Fibroblast of gingiva (primary cell): ENCODE data around the gene GALNT7.

Experiments used
- DNase-seq: peaks from one replicate; pipeline ENCODE4 v3.0.0-alpha.2; 2011; ENCODE audit warnings: low read depth

GALNT7 gene

DNA sequence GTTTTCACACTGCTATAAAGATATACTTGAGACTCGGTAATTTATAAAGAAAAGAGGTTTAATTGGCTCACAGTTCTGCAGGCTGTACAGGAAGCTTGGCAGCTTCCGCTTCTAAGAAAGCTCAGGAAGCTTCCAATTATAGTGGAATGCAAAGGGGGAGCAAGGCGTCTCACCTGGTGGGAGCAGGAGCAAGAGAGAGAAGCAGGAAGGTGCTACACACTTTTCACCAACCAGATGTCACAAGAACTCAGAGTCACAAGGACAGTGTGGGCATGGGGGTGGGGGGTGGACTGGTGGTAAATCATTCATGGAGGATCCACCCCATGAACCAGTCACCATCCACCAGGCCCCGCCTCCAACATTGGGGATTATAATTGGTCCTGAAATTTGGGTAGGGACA is 142.8 kb downstream of the GALNT7 start:
- DNase-seq = no peak

DNA sequence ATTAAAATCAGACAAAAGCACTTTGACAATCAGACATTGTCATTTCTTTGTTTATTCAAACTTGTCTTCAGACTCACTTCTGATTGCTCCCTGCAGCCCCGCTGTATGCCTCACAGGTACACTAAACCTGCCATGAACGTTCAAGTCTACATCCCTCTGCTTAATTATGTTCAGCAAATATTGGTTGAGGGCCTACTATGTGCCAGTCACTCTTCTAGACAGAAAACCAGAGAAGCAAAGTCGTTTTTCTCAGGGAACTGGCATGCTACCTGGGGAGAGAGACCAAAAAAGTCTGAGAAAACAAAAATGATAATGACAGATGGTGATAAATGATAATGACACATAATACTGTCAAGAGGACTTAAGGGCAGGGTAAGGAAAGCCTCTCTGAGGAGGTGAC is 146.1 kb downstream of the GALNT7 start:
- no peak for DNase-seq

DNA sequence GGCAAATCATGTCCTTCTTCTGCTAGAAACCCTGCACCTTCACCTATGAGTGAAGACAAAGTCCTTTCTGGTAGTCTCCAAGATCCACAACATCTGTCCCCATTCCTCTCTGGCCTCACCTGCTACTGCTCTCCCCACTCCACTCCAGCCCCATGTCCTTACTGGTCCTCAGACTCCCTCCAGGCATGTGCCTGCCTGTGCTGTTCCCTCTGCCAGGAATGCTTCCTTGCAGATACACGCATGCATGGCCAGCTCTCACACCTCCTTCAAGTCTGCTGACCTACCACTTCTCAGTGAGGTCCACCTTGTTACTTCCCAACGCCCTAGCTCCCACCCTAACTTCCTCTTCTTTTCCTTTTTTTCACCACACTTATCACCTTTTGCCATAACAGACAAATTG is 147.4 kb downstream of the GALNT7 start:
- DNase-seq = no peak

GRCh38 chr4:173317004-173317403 is 148.4 kb downstream of the GALNT7 start:
- no peak for DNase-seq

GRCh38 chr4:173318240-173318639 is 149.6 kb downstream of the GALNT7 start:
- no peak for DNase-seq

DNA sequence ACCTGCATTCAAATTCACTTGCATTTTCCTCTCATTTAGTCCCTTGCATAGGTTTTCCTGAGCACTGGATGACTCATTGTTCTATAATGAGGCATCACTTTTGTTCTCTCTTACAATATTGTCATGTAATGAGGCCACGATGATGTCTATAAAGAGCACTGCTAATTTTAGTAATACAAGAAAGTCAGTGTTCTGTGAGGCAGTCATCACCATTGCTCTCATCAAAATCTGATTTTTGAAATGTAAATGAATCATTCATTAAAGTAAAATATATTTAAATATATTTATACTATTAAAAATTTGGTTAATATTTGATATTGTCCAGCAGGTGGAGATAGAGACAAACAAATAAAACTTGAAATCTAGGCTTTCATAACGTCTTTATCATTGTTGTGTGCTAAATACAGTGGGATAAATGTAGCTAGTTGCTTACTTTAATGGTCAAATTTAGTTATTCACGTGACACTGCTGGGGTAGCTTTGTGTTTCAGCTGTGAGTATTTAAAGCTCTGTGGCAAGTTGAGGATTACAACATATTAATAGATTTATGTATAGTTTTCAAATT is 150.1 kb downstream of the GALNT7 start:
- peak; percentile 57 for DNase-seq

DNA sequence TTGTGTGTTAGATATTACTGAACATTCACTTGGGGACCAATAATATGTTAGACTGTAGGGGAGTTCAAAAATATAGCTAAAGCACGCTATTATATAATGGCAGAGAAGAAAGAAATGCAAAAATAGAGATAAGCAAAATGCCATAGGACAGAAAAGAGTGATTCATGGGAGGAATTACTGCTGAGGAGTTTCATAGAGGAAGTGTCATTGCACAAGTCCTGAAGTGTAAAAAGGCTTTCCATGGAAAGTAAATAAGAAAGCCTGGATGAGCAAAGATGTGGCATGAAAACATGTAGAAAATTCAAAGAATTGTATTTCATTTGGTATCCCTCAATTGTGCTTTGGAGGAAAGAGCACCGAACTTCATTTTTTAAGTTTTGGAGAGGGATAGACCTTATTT is 151.1 kb downstream of the GALNT7 start:
- peak; percentile 14 for DNase-seq

DNA sequence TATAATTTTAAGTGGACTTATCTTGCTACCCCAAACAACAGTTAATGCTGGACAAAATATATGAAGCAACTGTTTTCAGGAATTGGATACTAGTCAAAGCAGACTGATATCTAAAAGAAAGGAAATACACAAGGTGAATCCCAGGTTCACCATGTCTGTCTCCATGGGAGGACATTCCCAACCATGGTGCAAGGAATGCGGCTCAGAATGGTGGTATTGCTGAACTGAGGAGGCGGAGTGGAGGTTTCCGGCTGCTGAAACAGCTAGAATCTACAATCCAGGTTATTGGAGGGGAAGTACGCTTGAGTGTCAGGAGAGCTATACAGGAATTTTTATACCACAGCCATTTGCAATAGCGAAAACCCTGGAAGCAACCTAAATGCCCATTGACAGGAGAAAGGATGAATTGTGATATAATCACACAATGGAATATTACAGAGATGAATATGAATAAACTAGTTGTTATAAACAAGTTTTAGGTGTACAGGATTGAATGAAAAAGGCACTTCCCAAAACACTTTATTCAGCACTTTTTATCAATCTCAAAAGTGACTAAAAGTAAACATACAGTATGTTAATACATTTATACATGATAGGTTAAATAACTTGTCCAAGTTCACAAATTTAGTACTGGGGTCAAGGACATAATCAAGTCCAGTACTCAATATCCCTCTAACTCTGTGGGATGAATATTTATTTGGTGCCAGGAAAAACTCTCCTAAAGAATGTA is 156.6 kb downstream of the GALNT7 start:
- DNase-seq = no peak

GRCh38 chr4:173328236-173328901 is 159.8 kb downstream of the GALNT7 start:
- no peak for DNase-seq

DNA sequence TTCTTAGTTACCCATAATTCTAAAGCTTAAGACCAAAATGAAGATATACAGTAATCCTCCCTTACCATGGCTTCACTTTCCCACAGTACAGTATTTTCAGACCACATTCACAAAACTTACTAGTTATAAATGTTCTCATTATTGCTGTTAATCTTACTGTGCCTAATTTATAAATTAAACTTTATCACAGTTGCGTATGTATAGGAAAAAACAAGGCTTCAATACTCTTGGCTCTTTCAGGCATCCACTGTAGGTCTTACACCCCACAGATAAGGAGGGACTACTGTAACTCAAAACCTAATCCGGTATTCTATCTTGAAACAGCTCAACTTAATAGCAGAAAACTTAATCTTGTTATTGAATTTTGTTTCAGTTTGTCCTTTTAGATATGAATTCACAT is 162.0 kb downstream of the GALNT7 start:
- DNase-seq = no peak

GRCh38 chr4:173332021-173332487 is 163.4 kb downstream of the GALNT7 start:
- peak; percentile 61 for DNase-seq

DNA sequence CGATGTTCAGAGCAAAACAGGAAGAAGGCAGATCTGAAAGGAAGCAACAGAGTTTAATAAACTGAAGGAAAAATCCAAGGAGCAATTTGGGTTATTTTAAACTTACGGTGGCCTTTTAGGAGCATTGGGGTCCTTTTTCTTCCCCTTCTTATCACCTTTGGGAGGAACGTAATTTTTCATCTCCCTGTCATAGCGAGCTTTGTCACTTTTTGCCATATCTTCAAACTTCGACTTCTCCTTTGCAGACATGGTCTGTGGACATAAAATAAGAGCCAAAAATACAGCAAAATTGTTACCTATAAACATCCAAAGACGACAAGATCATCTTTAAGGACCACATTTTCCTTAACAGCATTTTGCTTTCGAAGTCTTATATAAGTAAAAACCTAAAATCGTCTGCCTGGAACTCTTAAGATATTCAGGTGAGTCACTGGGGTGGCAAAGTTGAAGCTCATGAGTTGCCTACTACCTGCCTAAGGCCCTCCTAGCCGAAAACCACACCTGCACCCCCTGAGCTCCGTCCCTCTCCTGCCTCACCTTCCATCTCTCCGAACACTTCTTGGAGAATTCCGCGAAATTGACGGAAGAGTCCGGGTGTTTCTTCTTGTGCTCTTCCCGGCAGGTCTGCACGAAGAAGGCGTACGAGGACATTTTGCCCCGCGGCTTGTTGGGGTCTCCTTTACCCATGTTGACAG is 164.5 kb downstream of the GALNT7 start:
- no peak for DNase-seq

DNA sequence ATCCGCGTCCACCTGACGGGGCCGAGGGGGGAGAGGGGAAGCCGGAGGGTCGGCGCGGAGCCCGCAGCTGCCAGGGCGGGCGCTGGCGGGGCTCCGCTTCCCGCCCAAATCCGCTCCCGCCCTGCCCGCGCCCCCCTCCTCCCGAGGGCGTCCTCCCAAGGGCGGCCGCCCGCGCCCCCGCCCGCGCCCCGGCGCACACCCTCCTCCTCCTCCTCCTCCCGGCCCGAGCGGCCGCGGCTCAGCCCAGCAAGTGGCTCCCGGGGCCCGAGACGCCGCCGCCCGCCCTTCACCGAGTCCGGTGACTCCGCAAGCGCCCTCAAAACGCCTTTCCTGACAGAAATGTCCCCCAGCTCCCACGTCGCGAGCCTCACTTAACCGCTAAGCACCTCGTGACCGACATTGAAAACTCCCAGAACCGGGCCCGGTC is 165.1 kb downstream of the GALNT7 start:
- peak; percentile 42 for DNase-seq

DNA sequence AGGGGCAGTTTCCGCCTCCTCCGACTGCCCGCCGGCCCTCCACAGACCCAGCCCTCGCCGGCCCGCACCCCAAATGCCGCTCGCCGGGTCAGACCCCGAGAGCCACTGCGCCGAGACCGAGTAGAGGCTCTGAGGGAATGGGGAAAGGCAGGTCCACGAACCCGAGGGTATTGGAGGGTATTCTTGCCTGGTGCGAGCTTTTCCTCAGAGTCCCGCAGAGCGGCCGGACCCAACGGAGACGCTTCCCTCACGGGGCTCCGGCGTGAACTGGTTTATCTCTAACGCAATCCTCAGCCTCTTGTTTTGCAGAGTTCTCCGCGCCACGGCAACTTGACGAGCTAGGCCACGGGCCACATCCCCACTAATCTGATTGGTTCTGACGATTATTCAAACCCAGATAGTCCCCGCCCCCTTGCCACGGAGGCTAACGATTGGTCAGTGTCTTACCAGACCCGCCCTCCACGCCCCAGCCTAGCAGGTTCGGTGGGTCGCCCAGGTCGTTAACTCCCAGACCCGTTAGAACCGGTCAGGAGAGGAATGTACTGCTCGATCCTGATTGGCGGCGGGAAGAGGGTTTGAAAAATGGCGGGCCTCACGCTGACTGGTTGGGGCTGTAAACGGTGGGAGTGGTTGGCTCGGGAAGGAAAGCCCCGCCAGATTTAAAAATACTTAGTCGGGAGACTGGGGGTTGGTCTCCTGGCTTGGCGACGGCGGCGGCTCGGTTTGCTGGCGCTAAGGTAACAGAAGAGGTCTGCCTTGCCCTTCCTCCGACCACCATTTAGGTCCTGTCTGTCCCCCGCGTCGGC is 165.7 kb downstream of the GALNT7 start, which contains the start of gene HMGB2:
TSS of gene HMGB2 (minus strand) at position 274 of the 806 bp plus-strand sequence. CDS start 709 bp downstream, outside the sequence.
- peak; percentile 100 for DNase-seq

DNA sequence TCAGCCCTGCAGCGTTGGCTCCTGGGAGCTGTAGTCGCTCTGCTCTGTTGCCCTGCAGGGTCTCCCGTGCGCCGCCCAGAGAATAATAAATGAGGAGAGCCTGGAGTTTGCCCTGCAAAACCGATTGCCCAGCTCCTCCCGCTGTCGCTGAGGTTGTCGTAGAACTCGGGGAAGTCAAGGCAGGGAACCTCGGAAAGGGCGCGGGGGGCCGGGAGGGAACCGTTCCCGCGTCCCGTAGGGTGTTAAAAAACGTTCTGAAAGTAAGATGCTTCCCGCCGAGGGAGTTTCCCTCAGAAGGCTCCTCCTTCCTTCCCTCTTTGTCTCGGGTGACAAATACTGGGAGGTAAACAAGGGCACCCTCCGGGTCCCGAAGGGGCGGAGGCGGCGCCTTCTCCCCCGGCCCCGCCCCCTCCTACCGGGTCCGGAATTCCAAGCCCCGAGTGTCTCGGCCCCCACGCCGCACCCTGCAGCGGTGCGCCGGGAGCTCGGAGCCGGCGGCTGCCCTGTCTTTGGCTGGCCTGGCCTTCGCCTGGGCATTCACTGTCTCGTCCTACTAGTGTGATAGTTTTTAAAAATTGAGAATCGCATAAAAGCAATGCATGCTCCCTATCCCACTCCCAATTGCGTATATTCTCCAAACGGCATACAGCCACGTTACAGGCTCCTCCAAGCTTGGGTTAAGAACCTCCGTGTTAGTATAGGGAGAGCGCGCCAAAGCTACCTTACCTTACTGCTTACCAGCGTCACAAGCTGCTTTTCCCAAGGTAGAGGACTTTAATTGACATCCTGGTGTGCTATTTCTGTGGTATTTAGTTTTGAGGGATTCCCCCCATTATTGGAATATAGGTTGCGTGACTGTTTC is 166.5 kb downstream of the GALNT7 start:
- peak; percentile 82 for DNase-seq

GRCh38 chr4:173337463-173337862 is 168.9 kb downstream of the GALNT7 start:
- DNase-seq = no peak

- DNase-seq = no peak
Measured at GRCh38 chr4:173343832-173344397, 175.3 kb downstream of the GALNT7 start.

- DNase-seq = no peak
Measured at GRCh38 chr4:173345648-173346047, 177.0 kb downstream of the GALNT7 start.

DNA sequence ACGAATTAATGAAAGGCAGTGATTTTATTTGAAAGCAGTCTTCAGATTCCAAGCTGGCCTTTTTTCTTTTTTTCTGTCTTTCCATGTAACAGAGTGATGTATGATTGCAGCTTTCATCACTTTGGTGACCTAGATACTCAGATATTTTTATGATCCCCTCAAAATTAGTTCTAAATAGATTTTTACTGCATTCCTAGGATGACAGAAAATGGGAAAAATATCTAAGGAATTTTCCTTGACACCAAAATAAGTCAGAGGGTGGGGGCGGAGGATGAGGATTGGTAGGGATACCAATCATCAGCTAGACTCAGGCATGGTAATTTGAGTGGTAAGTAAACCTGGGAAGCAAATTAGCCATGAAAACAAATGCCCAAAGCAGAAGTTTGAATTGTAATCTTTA is 177.5 kb downstream of the GALNT7 start:
- no peak for DNase-seq

DNA sequence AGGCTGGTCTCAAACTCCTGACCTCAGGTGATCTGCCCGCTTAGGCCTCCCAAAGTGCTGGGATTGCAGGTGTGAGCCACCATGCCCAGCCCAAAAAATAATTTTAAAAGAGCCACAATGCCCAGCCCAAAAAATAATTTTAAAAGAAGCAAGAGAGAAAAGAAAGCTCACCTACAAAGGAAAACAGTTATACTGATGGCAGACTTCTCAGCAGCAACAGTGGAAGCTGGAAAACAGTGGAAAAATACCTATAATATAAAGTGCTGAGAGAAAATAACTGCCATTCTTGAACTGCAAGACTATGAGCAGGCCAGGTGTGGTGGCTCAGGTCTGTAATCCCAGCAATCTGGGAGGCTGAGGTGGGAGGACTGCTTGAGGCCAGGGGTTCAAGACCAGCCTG is 178.9 kb downstream of the GALNT7 start:
- no peak for DNase-seq
